Activated CD4-positive, alpha-beta T cell treated with anti-CD3 and anti-CD28 coated beads, Interleukin-10, Interleukin-2, amounts not matched to agents 100 ng/mL and 50 ng/mL, durations not matched to agents 16 hours and 8 hours (primary cell): Measurements from ENCODE around the gene NACC2.

Experiments
- DNase-seq: peaks from one replicate; pipeline ENCODE4 v3.0.0-alpha.2; 2020

Gene NACC2

GRCh38 chr9:136091582-136092352 is 3.3 kb downstream of the NACC2 start:
- no peak for DNase-seq

GRCh38 chr9:136090768-136091581 is 4.1 kb downstream of the NACC2 start:
- DNase-seq = no peak

GRCh38 chr9:136090056-136090735 is 4.9 kb downstream of the NACC2 start:
- DNase-seq = no peak

GRCh38 chr9:136089697-136090045 is 5.4 kb downstream of the NACC2 start:
- DNase-seq = no peak

GRCh38 chr9:136088939-136089696 is 6.0 kb downstream of the NACC2 start:
- DNase-seq = no peak

- no peak for DNase-seq
Observed at GRCh38 chr9:136088481-136088938, 6.6 kb downstream of the NACC2 start.

- DNase-seq = no peak
Observed at GRCh38 chr9:136087741-136088480, 7.2 kb downstream of the NACC2 start.

GRCh38 chr9:136086951-136087740 is 7.9 kb downstream of the NACC2 start:
- DNase-seq = no peak

GRCh38 chr9:136086213-136086881 is 8.7 kb downstream of the NACC2 start:
- no peak for DNase-seq

GRCh38 chr9:136085815-136086212 is 9.3 kb downstream of the NACC2 start:
- no peak for DNase-seq

GRCh38 chr9:136084063-136084944 is 10.8 kb downstream of the NACC2 start:
- no peak for DNase-seq

GRCh38 chr9:136083558-136084062 is 11.5 kb downstream of the NACC2 start:
- DNase-seq = no peak

GRCh38 chr9:136082496-136083361 is 12.4 kb downstream of the NACC2 start:
- no peak for DNase-seq

- DNase-seq = no peak
Observed at GRCh38 chr9:136081826-136082495, 13.1 kb downstream of the NACC2 start.

GRCh38 chr9:136081113-136081825 is 13.8 kb downstream of the NACC2 start:
- DNase-seq = no peak

GRCh38 chr9:136080716-136081112 is 14.4 kb downstream of the NACC2 start:
- DNase-seq = no peak

GRCh38 chr9:136079916-136080246 is 15.2 kb downstream of the NACC2 start:
- DNase-seq = no peak
